ENCODE results near the gene PHF21A. TPM values are rescaled to one million over a fixed set of nuclear protein-coding genes. Genes with fewer than 3 reads are reported as not detected.

PHF21A gene
- total RNA-seq, 4 donors from 2014 or later: 8.9 to 118 (median 34.4) TPM

DNA sequence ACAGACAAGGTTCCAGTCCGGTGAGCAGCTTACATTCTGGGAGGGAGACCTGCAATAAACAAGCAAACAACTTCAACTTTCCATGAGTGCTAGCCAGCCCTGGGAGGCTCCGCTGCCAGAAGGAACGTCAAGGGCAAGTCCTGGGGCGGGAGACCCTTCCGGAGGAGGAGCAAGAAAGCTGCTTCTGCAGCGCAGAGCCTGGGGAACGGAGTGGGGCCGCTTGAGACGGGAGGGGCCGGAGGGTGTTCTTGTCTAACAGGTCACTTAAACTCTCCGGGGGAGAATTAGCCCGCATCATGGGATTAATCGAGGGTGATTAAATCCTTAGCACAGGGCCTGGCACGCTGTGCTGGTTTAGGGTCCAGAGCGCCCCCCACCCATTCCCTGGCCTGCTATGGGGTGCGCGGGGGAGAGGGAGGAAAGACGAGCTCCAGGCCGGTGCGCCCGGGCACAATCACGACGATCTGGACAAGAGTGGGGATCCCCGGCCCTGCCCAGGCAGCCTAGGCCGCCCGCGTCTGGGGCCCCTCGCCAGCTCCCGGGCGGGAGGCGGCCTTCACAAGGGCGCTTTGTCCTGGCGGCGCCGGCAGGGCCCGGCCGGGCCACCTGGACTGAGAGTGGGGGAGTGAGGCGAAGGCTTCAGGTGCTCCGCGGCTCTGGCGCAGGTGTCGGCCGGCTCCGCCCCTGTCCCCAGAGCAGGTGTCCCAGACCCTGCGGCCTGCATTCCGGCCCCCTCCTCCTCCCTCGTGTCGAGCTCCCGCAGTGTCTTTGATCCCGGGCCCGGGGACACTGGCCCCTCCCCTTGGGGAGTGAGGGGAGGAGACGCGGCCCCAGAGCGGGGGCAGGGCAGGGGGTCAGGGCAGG is 199.5 kb downstream of the PHF21A start:
- peak overlapping the region in 2 of 4 donors; percentile 60 to 78 for H3K27ac ChIP-seq
- TF ChIP-seq CTCF (IDR thresholded peaks at IDR 0.05) (no peak), POLR2A (IDR thresholded peaks at IDR 0.05) (no peak)
- no peaks in the 10 kb centered on the region for H3K9me3 ChIP-seq
- peak; percentile 58 to 65 (median 61) for DNase-seq
- peak overlapping the region; percentile 39 to 74 (median 56) for H3K4me3 ChIP-seq
- H3K36me3 ChIP-seq: no peaks in the 10 kb centered on the region
- H3K27me3 ChIP-seq: peaks cover 0 to 18% of the 10 kb centered on the region in 2 donors
- peaks cover 3 to 23% (median 13%) of the 10 kb centered on the region in 4 donors for H3K4me1 ChIP-seq

- Histone ChIP-seq H3K4me3 (no peak overlapping the region), H3K4me1 (peaks cover 3 to 32% (median 14%) of the 10 kb centered on the region in 4 donors), H3K9me3 (no peaks in the 10 kb centered on the region), H3K36me3 (peaks cover 0 to 4% (median 0%) of the 10 kb centered on the region in 3 donors), H3K27me3 (peaks cover 0 to 18% of the 10 kb centered on the region in 2 donors), H3K27ac (no peak overlapping the region)
- TF ChIP-seq CTCF (IDR thresholded peaks at IDR 0.05): no peak
- no peak for TF ChIP-seq POLR2A (IDR thresholded peaks at IDR 0.05)
- DNase-seq: no peak
Observed at GRCh38 chr11:45920531-45921477, 200.4 kb downstream of the PHF21A start.

DNA sequence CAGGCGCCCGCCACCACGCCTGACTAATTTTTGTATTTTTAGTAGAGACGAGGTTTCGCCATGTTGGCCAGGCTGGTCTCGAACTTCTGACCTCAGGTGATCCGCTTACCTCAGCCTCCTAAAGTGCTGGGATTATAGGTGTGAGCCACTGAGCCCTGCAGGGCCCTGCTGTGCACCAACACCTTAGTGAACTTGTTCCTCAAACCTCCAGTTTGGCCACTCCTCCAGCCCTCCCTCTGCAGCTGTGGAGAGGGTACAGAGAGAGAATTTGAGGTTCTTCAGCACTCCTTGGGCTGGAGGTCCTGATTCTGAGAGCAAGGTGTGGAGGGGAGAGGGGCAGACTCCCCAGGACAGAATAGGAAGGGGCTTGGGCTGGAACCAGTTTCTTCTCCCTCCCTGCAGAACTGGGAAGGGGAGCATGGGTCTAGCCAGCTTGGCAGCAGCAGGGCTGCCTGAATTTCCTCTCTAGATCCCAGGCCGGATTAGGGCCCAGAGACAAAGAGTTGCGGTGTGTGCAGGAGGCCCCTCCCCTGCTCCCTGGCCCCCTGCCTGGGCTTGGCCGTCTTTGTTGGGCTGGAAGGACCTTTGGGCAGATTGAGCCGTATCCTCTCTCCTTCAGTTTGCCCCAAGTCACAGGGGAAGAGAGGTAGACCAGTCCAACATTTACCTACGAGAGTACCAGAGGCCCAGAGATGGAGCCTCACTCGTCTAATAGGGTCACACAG is 201.3 kb downstream of the PHF21A start:
- Histone ChIP-seq H3K4me1 (peaks cover 3 to 32% (median 14%) of the 10 kb centered on the region in 4 donors), H3K36me3 (peaks cover 0 to 12% (median 0%) of the 10 kb centered on the region in 3 donors), H3K27ac (peak overlapping the region in 1 of 4 donors; percentile 89), H3K27me3 (peaks cover 0 to 18% of the 10 kb centered on the region in 2 donors), H3K4me3 (no peak overlapping the region), H3K9me3 (no peaks in the 10 kb centered on the region)
- no peak for DNase-seq
- no peak for TF ChIP-seq CTCF (IDR thresholded peaks at IDR 0.05)
- TF ChIP-seq POLR2A (IDR thresholded peaks at IDR 0.05): no peak

DNA sequence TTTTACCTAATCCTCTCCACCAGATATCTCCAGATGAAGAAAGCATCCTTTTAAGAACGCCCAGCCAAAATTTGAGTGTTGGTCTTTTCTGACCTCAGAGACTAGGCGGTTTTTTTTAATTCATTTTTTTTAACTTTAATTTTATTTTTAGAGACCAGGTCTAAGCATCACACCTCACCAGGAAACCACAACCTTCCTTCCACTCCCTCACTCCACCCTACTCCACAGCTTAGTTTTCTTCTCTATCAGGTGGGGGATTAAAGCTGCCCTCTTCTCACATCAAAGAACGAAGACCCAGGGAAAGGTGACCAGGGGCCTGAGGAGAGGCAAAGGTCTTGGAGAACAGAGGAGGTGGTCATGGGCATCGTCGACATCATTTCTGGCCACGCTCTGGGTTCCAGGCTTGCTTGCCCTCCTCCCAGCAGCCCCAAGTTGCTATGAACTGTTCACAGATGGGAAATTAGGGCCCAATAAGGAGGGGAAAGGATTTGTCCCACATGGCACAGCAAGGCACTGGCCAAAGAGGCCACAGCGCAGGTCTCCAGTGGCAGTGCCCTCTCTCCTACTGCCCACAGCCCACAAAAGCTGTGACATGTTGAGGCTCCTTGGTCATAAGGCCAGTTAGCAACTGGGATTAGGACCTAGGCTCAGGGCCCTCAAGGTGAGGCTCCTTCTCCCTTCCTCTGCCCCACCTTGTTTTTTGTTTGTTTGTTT is 202.1 kb downstream of the PHF21A start:
- DNase-seq: peak in 1 of 3 donors; percentile 40
- Histone ChIP-seq H3K27ac (peak overlapping the region in 3 of 4 donors; percentile 87 to 89 (median 87)), H3K4me1 (peaks cover 3 to 32% (median 14%) of the 10 kb centered on the region in 4 donors), H3K4me3 (peak overlapping the region; percentile 75 to 95 (median 81)), H3K27me3 (peaks cover 0 to 18% of the 10 kb centered on the region in 2 donors), H3K9me3 (no peaks in the 10 kb centered on the region), H3K36me3 (peaks cover 0 to 21% (median 0%) of the 10 kb centered on the region in 3 donors)
- TF ChIP-seq POLR2A (IDR thresholded peaks at IDR 0.05): no peak
- no peak for TF ChIP-seq CTCF (IDR thresholded peaks at IDR 0.05)
